GM23248 (cell line): Measurements from ENCODE around the gene ULK4.

Source experiments
- EZH2 ChIP-seq: fragments of 200-600 bp; sonication (generic); IDR thresholded peaks from 2 replicates; pipeline ENCODE4 v1.6.1; 2018; ENCODE audit warnings: antibody characterized with exemption, mild to moderate bottlenecking; ENCODE audit not compliant: insufficient read depth, poor library complexity, severe bottlenecking
- EZH2phosphoT487 ChIP-seq: fragments of 200-600 bp; sonication (generic); IDR thresholded peaks from 2 replicates; pipeline ENCODE4 v1.6.1; 2018; ENCODE audit warnings: antibody characterized with exemption, moderate library complexity, mild to moderate bottlenecking, low read depth; ENCODE audit not compliant: insufficient read depth

DNA sequence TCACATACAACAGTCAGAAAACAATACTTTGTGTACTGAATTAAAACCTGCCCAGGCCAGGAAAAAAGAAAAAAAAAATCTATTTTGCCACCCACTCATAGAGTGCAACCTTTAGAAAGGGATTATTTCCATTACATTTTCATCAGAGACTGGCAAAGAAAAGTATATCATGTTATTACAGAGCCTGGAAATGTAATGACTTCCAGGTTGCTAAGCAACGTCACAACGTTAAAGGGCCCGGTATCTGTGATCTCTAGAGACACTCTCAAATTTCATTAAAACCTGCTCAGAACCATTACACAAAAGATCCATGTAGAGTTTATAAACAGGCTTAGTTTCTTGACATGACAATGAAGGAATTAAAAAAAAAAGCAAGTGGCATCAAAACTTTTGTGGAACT, 592.1 kb downstream of the ULK4 start:
- TF ChIP-seq EZH2 (no peak), EZH2phosphoT487 (no peak)
